Skin of body (tissue), 2 donors: ENCODE data around the gene PCDH9. TPM values are rescaled to one million over a fixed set of nuclear protein-coding genes. Genes with fewer than 3 reads are reported as not detected.
A peak's percentile ranks its signal among the peaks of the same experiment; 100 is the strongest.

Experiments
- DNase-seq: peaks from one replicate; lab custom pipeline; 2025; lab: John Stamatoyannopoulos, UW
- total RNA-seq: library from RNA; depleted of rRNA; stranded (reverse); fragments of >200 nt; gene quantifications from one replicate; pipeline ENCODE4 v1.2.3, GENCODE V29; 2014

Gene PCDH9
- total RNA-seq, 1 donor from 2014 or later: 5.5 TPM

- DNase-seq: no peak
These were observed 3.4 kb downstream of the PCDH9 start for GRCh38 chr13:67226696-67227095.

- no peak for DNase-seq
These were observed 4.6 kb downstream of the PCDH9 start for GRCh38 chr13:67225252-67226159.

GRCh38 chr13:67224148-67224846 is 5.8 kb downstream of the PCDH9 start:
- peak; percentile 88 for DNase-seq

- no peak for DNase-seq
These were observed 6.4 kb downstream of the PCDH9 start for GRCh38 chr13:67223742-67224141.

GRCh38 chr13:67223024-67223423 is 7.1 kb downstream of the PCDH9 start:
- DNase-seq: no peak

- DNase-seq: no peak
These were observed 8.4 kb downstream of the PCDH9 start for GRCh38 chr13:67221630-67222226.

- no peak for DNase-seq
These were observed 11.0 kb downstream of the PCDH9 start for GRCh38 chr13:67219113-67219512.

GRCh38 chr13:67217880-67218279 is 12.3 kb downstream of the PCDH9 start:
- DNase-seq: no peak

GRCh38 chr13:67216864-67217263 is 13.3 kb downstream of the PCDH9 start:
- no peak for DNase-seq

- DNase-seq: no peak
These were observed 19.9 kb downstream of the PCDH9 start for GRCh38 chr13:67210208-67210607.

GRCh38 chr13:67208552-67208951 is 21.6 kb downstream of the PCDH9 start:
- no peak for DNase-seq

- DNase-seq: no peak
These were observed 25.4 kb downstream of the PCDH9 start for GRCh38 chr13:67204764-67205163.

GRCh38 chr13:67200605-67201004 is 29.5 kb downstream of the PCDH9 start:
- no peak for DNase-seq

- DNase-seq: no peak
These were observed 30.0 kb downstream of the PCDH9 start for GRCh38 chr13:67200183-67200582.

GRCh38 chr13:67197704-67198103 is 32.4 kb downstream of the PCDH9 start:
- DNase-seq: no peak

GRCh38 chr13:67193979-67194378 is 36.2 kb downstream of the PCDH9 start:
- no peak for DNase-seq

GRCh38 chr13:67192751-67193150 is 37.4 kb downstream of the PCDH9 start:
- DNase-seq: no peak

GRCh38 chr13:67186995-67187569 is 43.1 kb downstream of the PCDH9 start:
- no peak for DNase-seq

GRCh38 chr13:67184247-67184646 is 45.9 kb downstream of the PCDH9 start:
- DNase-seq: no peak

- DNase-seq: no peak
These were observed 47.0 kb downstream of the PCDH9 start for GRCh38 chr13:67183151-67183550.

GRCh38 chr13:67175836-67176459 is 54.2 kb downstream of the PCDH9 start:
- no peak for DNase-seq
